ENCODE results near the gene DUSP5.

- no peak for TF ChIP-seq CTCF (IDR thresholded peaks at IDR 0.05)
- TF ChIP-seq POLR2A (IDR thresholded peaks at IDR 0.05): no peak
- TF ChIP-seq EP300 (IDR thresholded peaks at IDR 0.05): no peak
Observed at GRCh38 chr10:110513949-110514348, 16.2 kb downstream of the DUSP5 start.
